GM12864 (cell line): Measurements from ENCODE around the gene MAPK4.
"Not testable (repeated sequence)": the region's sequence is repeated elsewhere in the genome, so short reads cannot be mapped to it uniquely, and the experiment has no call there.

ENCODE experiments used
- DNase-seq: peaks from one replicate; pipeline ENCODE4 v3.0.0-alpha.2; 2011; ENCODE audit warnings: low read depth
- H3K4me3 ChIP-seq: 2 replicates; pipeline ENCODE4 v1.5.1; 2011; ENCODE audit warnings: mild to moderate bottlenecking, low read depth, low read length, control low read depth
- CTCF ChIP-seq: IDR thresholded peaks from 2 replicates; pipeline ENCODE4 v1.5.1; 2011; ENCODE audit warnings: low read depth, mild to moderate bottlenecking, moderate library complexity, low read length, control low read depth, inconsistent platforms; ENCODE audit errors: missing control alignments

Gene MAPK4

GRCh38 chr18:50706199-50706598 lies 146.3 kb downstream of the MAPK4 start:
- no peak for DNase-seq
- no peak for TF ChIP-seq CTCF
- no peak overlapping the region for H3K4me3 ChIP-seq

GRCh38 chr18:50706651-50707050 lies 146.8 kb downstream of the MAPK4 start:
- H3K4me3 ChIP-seq, result no peak overlapping the region
- no peak for DNase-seq
- TF ChIP-seq CTCF, result no peak

GRCh38 chr18:50707297-50707696 lies 147.4 kb downstream of the MAPK4 start:
- not testable (repeated sequence) for H3K4me3 ChIP-seq, DNase-seq

- no peak for DNase-seq
- TF ChIP-seq CTCF, result no peak
- no peak overlapping the region for H3K4me3 ChIP-seq
Measured at GRCh38 chr18:50707855-50708469, 148.1 kb downstream of the MAPK4 start.

GRCh38 chr18:50709193-50709592 lies 149.3 kb downstream of the MAPK4 start:
- H3K4me3 ChIP-seq, result no peak overlapping the region
- TF ChIP-seq CTCF, result no peak
- DNase-seq, result no peak

- no peak for DNase-seq
- TF ChIP-seq CTCF, result no peak
- H3K4me3 ChIP-seq, result no peak overlapping the region
Measured at GRCh38 chr18:50711386-50711785, 151.5 kb downstream of the MAPK4 start.

- TF ChIP-seq CTCF, result no peak
- no peak for DNase-seq
Measured at GRCh38 chr18:50715919-50716318, 156.0 kb downstream of the MAPK4 start.

More at GRCh38 chr18:50715919-50716318, 156.0 kb downstream of the MAPK4 start:
- H3K4me3 ChIP-seq, result no peak overlapping the region
